Measurements from ENCODE around the gene ADM2. TPM values are rescaled to one million over a fixed set of nuclear protein-coding genes. Genes with fewer than 3 reads are reported as not detected.
"Not testable (repeated sequence)": the region's sequence is repeated elsewhere in the genome, so short reads cannot be mapped to it uniquely, and the experiment has no call there.

Gene ADM2
- polyA plus RNA-seq, 4 donors, result 0.83 to 7.4 (median 3.9) TPM

DNA sequence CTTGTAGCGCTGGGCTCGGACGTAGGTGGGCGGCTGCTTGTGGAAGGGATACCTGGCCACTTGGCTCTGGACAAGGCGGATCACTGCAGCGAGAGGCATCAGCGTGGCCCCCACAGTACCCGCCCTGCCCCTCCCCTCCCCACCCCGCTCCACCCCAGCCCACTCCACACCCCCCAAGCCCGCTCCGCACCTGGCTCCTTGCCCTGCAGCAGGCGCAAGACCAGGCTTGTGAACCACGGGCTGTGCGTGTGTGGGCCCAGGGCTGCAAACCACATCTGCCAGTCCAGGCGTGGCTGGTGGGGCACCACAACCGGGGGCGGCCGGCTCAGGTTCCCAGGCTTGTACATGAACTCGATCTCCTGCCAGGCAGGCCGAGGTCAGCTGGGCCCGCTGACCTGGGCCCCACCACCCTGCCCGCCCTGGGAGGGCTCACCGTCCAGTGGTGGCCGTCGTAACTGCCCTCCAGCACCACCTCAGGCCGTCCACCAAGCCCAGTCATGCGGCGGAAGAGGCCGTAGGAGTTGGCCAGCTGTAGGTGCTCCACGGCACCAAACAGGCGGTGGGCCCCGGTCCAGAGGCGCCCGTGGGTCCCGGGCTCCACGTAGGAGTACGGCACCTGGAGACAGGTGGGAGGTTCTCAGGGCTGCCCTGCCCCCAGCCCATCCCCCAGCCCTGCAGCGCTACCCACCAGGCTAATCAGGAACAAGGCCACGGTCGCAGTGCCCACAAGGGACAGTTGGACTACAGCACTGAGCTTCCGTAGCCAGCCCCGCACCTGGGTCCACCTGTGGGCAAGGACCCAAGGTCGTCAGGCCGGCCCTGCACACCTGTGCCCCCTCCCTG is 23.2 kb downstream of the ADM2 start:
- no peak for DNase-seq (ENCODE audit: low read depth in 4 of 4, low spot score in 3 of 4)

DNA sequence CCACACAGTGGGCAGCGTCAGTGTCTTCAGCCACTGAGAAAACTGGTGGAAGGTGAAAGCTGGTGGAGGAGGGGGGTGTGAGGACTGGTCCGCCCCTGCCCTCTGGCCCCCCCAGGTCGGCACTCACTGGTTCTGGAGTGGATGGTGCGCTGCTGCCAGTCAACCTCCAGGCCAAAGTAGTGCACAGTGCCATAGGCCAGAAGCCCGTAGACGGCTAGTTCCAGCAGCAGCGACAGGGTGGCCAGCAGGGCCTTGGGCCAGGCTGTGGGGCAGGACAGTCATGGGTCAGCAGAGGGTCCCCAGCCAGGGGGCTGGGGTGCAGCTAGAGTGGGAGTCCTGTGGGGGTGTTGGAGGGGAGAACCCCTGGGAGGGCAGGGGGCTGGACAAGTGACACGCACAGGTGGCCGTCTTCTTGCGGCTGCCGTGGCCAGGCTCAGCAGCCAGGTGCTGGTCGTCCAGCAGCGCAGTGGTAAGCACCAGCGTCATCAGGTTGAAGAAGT is 24.0 kb downstream of the ADM2 start:
- DNase-seq (ENCODE audit: low read depth in 4 of 4, low spot score in 3 of 4), result no peak

DNA sequence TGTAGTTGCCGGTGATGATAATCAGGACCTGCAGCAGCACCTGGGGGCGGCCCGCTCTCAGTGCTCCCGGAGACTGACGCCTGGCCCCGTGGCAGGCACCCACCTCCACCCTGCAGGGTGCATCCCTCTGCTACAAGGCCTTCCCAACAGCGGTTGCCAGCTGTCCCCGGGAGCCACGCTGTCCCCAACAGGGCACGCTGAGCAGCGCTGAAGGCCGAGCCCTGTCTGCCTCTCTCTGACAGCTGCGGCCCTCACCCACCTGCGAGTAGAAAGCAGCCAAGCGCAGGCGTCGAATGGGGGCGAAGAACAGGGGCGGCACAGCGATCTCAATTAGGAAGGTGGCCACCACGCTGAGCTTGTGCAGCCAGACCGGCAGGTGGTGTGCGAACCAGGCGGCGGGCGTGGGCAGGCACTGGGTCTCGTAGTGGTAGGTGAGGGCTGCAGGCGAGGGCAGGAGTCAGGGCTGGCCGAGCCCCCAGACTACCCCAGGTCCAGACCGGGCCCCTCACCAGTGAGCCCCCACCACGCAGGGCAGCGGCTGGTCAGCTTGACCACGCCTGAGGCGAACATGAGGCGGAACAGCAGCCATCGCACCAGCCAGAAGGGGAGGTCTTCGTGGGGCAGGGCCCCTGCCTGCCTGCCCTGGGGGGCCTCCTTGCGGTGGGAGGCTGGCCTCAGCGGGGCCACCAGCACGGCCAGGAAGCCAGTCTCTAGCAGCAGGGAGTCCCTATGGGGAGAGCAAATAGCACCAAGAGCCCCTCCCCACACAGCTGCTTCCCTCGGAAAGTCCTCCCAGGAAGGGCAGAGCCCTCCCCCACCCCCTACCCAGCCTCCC is 24.6 kb downstream of the ADM2 start:
- DNase-seq (ENCODE audit: low read depth in 4 of 4, low spot score in 3 of 4), result no peak

DNA sequence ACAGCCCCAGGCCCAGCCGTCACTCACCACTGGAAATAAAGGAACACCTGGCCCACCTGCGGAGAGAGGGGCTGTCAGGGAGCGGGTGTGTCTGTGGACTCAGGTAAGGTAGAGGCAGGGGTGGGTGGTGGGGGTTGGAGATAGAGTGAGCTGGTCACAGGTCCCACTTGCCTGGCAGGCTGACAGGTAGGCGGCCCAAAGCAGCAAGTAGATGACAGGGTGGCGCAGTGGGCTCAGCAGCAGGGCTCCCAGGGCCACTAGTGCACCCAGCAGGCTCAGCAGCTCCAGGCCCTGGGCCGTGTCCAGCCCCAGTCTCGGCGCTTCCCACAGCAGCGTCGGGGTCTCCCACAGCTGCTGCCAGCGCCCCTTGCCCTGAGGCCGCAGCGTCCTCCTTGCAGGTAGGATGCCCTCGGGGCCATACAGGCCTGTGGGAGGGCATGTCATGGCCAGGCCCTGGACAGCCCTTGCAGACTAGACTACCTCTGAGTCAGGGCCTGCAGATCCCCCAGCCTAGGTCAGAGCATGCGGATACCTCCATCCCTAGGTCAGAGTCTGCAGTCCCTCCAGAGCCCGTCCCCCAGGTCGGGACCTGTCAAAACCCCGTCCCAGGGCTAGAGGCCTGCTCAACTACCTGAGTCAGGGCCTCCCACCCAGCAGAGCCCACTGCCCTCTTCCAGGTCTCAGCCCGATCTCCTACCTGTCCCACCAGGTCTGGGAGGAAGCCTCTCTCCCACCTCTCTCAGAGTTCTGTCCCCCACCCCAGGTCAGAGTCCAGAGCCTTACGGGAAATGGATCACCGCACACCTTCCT is 25.5 kb downstream of the ADM2 start:
- no peak for DNase-seq (ENCODE audit: low read depth in 4 of 4, low spot score in 3 of 4)

DNA sequence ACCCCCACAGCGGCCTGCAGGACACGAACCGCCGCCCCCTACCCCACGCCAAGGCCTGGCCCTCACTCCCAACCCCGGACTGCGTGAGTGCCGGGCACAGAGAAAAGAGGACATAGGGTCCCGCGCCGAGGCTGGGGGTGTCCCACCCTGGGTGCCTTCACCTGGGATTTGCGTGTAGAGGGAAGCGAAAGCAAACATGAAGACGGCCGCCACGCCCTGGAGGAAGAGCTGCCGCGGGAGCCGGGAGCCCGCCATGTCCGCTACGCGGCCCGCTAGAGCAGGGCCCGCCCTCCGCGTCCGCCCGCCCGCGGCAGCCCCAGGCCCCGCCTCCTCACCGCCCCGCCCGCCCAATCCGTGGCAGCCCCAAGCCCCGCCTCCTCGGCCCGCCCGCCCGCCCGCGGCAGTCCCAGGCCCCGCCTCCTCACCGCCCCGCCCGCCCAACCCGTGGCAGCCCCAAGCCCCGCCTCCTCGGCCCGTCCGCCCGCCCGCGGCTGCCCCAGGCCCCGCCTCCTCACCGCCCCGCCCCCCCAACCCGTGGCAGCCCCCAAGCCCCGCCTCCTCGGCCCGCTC is 26.2 kb downstream of the ADM2 start, which contains the start of gene LMF2:
TSS of gene LMF2 (minus strand) at position 282 of the 570 bp plus-strand sequence. CDS start at position 255, 27 bp downstream.
- no peak for DNase-seq (ENCODE audit: low read depth in 4 of 4, low spot score in 3 of 4)

DNA sequence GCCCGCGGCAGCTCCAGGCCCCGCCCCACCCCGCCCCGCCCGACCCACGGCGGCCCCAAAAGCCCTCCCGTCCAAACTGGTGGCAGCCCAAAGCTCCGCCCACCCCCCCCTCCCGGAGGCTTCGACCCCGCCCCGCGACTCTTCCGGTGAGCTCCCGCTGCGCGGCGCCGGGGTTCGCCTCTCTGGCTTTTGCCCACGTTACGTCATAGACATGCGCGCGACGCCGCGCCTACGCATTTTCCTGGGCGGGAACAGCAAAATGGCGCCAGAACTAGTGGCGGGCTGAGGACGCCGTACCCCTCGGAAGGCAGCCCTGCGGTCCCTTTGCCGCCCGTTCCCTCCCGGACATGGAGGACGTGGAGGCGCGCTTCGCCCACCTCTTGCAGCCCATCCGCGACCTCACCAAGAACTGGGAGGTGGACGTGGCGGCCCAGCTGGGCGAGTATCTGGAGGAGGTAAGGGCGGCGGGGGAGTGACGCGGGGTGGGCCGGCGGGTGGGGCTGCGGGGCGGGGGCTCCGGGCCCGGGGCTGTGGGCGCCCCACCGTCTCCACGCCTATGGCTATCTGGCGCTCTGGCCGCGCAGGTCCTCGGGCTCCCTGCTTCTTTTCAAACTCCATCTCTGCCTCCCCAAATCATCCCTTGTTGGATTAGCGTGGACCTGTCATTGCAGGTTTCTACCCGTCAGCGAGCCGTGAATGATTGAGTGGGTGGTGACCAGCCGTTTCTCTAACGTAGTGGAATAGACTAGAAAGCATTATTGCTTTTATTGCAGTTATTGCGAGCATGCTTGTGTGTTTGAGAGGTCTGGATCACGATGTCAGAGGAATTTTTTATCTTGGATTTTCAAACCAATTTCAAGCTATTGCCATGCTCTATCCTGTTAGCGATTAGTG is 26.9 kb downstream of the ADM2 start, which contains the start of gene NCAPH2:
TSS of gene NCAPH2 (plus strand) at position 234 of the 894 bp plus-strand sequence. CDS start at position 348, 114 bp downstream.
- peak; percentile 94 to 98 (median 98) for DNase-seq (ENCODE audit: low read depth in 4 of 4, low spot score in 3 of 4)

DNA sequence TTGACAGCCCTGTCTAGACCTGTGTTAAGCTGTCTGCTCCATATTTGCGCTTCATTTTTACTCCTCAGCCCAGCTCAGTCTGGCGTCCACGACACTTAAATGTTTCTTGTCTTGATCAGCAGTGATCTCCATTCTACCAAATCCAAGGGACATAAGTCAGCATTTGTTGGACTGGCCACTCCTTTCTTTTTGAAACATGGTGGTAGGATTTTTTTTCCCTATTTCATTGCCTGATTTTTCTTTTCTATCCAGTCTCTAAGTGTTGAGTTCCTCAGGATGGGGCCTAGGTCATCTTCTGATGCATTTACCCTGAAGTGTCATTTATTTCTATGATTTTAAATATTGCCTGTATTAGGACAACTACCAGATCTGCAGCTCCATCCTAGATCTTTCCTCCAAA is 27.6 kb downstream of the ADM2 start:
- DNase-seq (ENCODE audit: low read depth in 4 of 4, low spot score in 3 of 4), result no peak

DNA sequence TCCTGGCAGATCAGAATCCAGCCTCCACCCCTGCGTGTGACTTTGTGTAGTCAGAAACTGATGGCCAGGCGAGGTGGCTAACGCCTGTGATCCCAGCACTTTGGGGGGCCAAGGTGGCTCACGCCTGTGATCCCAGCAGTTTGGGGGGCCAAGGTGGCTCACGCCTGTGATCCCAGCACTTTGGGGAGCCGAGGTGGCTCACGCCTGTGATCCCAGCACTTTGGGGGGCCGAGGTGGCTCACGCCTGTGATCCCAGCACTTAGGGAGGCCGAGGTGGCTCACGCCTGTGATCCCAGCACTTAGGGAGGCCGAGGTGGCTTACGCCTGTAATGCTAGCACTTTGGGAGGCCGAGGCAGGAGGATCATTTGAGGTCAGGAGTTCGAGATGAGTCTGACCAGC is 31.8 kb downstream of the ADM2 start:
- DNase-seq (ENCODE audit: low read depth in 4 of 4, low spot score in 3 of 4), result no peak

DNA sequence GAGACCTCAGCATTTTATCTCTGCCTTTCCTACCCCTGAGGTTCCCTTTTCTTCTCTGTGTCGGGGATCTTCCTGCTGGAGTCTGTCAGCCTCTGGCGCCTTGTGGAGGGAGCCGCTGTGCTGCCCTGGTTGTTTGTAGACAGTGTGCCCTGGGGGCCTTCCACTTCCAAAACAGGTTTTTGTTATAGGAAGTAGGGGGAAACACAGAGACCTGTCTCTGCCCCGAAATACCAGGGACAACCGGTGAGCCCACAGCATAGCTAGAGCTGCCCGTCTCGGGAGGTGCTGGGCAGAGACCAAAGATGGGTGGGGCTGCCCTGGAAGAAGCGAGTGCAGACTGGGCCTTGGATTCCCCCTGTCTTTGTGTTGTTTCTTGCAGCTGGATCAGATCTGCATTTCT is 34.7 kb downstream of the ADM2 start:
- no peak for DNase-seq (ENCODE audit: low read depth in 4 of 4, low spot score in 3 of 4)

DNA sequence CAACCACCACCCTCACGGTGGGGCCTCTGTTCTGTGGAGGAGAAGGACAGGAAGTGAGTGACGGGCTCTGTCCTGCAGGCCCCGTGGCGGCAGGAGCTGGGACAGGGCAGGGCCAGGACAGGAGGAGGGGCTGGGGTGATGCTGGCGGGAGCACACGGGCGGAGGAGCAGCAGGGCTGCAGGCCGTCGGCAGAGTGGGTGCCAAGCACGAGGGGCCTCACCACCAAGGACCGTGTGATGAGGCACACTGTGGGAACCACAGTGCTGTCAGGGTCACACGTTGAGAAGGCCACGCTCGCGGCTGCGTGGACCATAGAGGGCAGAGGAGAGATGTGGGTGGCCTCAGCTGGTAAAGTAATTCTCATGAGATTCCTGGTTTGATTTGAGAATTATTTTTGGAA is 35.5 kb downstream of the ADM2 start:
- DNase-seq (ENCODE audit: low read depth in 4 of 4, low spot score in 3 of 4), result no peak

DNA sequence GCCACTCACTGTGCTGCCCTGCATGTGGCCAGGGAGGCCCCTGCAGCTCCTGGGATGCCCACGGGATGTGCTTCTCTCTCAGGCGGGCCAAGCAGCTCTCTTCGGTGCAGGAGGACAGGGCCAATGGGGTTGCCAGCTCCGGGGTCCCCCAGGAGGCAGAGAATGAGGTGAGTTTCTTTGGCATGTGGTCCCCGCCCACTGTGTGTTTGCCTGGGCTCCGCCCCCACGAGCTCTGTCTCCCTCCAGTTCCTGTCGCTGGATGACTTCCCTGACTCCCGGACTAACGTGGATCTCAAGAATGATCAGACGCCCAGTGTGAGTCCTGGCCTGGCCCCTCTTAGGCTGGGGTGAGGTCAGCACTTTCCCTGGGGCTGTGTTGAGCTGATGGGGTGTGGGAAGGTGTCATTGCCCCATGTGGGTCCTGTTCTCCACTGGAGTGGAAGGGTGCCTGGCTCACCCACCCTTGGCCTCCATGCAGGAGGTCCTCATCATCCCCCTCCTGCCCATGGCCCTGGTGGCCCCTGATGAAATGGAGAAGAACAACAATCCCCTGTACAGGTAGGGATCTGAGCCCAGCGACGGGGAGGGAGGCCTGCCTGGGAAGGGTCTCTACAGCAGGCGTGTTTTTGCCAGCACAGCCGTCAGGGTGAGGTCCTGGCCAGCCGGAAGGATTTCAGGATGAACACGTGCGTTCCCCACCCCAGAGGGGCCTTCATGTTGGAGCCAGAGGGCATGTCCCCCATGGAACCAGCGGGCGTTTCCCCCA is 36.3 kb downstream of the ADM2 start:
- DNase-seq (ENCODE audit: low read depth in 4 of 4, low spot score in 3 of 4), result no peak

DNA sequence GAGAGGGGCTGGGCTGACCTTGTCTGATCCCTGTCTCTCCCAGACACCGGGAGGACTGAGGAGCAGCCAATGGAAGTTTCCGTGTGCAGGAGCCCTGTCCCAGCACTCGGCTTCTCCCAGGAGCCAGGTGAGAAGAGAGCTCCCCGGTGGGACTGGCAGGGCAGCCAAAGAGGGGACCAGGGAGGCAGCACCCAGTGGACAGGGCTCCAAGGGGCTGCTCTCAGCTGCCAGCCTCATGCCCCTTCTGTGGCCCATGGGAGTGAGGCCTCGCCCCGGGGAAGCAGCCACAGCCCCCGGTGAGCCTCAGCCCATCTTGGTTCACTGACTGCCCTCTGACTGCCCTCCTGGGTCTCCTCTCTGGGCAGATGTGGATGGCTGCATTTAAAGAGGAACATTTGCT is 37.3 kb downstream of the ADM2 start:
- no peak for DNase-seq (ENCODE audit: low read depth in 4 of 4, low spot score in 3 of 4)

DNA sequence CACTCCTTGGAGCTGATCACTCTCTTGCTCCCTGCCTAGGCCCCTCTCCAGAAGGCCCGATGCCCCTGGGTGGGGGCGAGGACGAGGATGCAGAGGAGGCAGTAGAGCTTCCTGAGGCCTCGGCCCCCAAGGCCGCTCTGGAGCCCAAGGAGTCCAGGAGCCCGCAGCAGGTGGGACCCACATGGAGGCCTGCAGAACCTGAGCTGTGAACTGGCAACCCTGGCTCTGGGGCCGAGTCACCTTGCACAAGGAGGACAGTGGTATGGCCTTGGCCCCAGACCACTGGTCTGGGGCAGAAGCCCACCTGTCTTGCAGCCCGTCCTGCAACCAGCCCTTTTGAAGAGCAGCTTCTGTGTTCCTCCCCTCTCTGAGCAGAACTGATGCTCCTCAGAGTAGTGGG is 37.8 kb downstream of the ADM2 start:
- DNase-seq (ENCODE audit: low read depth in 4 of 4, low spot score in 3 of 4), result no peak

DNA sequence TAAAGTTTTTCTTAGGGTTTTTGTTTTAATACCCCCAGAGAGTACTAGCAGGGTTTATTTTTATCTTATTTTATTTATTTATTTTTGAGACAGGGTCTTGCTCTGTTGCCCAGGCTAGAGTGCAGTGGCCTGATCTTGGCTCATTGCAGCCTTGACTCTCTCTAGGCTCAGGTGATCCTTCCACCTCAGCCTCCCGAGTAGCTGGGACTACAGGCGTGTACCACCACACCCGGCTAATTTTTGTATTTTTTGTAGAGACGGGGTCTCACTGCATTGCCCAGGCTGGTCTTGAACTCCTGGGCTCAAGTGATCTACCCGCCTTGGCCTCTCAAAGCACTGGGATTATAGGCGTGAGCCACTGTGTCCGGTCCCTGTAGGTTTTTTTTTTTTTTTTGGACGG is 38.8 kb downstream of the ADM2 start:
- DNase-seq (ENCODE audit: low read depth in 4 of 4, low spot score in 3 of 4), result not testable (repeated sequence)

DNA sequence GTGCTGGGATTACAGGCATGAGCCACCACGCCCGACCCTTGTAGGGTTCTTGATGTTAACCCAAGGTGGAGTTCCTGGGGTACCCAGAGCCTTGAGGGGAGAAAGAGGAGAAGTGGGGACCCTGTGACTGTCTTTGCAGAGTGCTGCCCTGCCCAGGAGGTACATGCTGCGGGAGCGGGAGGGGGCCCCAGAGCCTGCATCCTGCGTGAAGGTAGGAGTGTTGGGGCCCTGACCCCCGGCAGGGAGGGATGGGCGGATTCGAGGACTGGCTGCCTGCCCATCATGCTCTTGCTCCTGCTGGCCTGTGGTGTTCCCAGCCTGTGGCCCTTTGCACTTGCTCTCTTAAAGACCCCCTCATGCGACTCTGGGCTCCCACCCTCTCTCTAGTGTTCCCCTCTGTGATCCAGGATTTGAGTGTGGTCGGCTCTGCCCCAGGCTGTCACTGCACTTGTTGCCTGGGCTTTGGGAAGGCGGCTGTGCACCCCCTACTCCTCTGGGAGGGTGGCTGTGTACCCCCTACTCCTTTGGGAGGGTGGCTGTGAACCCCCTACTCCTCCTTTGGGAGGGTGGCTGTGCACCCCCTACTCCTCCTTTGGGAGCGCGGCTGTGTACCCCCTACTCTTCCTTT is 39.6 kb downstream of the ADM2 start:
- no peak for DNase-seq (ENCODE audit: low read depth in 4 of 4, low spot score in 3 of 4)

DNA sequence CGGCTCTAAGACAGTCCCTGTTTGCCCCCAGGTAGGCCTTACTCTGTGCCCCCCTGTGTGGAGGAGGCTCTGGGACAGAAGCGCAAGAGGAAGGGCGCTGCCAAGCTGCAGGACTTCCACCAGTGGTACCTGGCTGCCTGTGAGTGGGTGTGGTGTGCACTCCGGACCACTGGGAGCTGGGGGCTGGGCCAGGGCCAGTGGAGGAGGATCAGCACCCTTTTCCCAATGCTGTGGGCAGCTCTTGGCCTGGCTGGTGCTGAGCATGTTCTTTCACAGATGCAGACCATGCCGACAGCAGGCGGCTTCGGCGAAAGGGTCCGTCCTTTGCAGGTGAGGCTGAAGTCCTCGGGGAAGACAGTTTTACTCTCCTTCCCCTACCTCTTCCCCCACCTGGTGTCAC is 40.4 kb downstream of the ADM2 start:
- no peak for DNase-seq (ENCODE audit: low read depth in 4 of 4, low spot score in 3 of 4)

DNA sequence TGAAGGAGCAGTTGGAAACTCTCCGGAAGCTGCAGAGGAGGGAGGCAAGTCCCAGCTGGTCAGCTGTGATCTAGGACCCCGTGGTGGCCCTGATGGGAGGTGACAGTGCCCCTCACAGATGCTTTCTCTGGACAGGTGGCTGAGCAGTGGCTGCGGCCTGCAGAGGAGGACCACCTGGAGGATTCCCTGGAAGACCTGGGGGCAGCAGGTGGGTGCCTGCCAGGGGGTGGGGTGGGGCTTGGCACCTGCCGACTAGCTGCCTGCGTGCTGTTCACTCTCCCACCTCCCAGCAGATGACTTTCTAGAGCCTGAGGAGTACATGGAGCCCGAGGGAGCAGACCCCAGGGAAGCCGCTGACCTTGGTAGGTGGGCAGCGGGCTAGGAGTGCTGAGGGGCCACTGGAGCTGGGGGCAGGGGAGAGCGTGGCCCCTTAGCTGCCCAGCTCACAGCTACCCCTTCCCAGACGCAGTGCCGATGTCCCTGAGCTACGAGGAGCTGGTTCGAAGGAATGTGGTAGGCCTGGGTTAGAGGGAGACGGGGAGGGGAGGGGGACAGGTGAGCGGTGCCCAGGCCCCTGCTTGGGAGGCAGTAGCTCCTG is 41.0 kb downstream of the ADM2 start:
- DNase-seq (ENCODE audit: low read depth in 4 of 4, low spot score in 3 of 4), result no peak

Measured in left renal pelvis (tissue), 4 donors.